Measurements from ENCODE around the gene MAN1B1. TPM values are rescaled to one million over a fixed set of nuclear protein-coding genes. Genes with fewer than 3 reads are reported as not detected.

The MAN1B1 gene
- polyA plus RNA-seq, 2 of the 4 experiments (the other 2 are of a cell fraction) = 31.7 to 48.6 TPM

GRCh38 chr9:137109250-137110146 lies 22.7 kb downstream of the MAN1B1 start:
- H3K9me3 ChIP-seq = no peaks in the 10 kb centered on the region
- H3K27ac ChIP-seq = no peak overlapping the region
- ChIA-PET POLR2A (no interaction called here), CTCF (interaction anchor here (0.6 to 5.9 kb wide), 9 partner anchors 9 to 218 kb away, joined by 3 to 39 read pairs (median 4); partner anchors contain the start of genes MAN1B1 and SAPCD2)
- FAIRE-seq (no peak), DNase-seq (ENCODE audit: low read depth in 1 of 2, low spot score in 1 of 2) (no peak), ATAC-seq (no peak; a peak in 1 of 6 replicates)
- H3K4me1 ChIP-seq = no peaks in the 10 kb centered on the region
- no peak overlapping the region for H3K4me3 ChIP-seq
- TF ChIP-seq EHMT2 (IDR thresholded peaks at IDR 0.05; ENCODE audit: low read depth) (no peak), HOXB5 (CRISPR knock-in tag; IDR thresholded peaks at IDR 0.05) (no peak), FOSL2 (IDR thresholded peaks at IDR 0.05) (no peak), FOSL2 (CRISPR knock-in tag; IDR thresholded peaks at IDR 0.05) (no peak), ZFP36 (IDR thresholded peaks at IDR 0.05; ENCODE audit: borderline replicate concordance, partially characterized antibody) (no peak), MYC (IDR thresholded peaks at IDR 0.05; ENCODE audit: borderline replicate concordance, low read length) (no peak), RNF2 (IDR thresholded peaks at IDR 0.05; ENCODE audit: borderline replicate concordance, low read depth) (no peak), HOXA7 (CRISPR knock-in tag; IDR thresholded peaks at IDR 0.05) (no peak)
- H3K4me2 ChIP-seq = no peak overlapping the region
- 88% methylated on average over 23 of the region's 34 CpGs for WGBS (ENCODE audit: missing lambda C conversion rate)

GRCh38 chr9:137110147-137110910 lies 23.5 kb downstream of the MAN1B1 start:
- FAIRE-seq (no peak), ATAC-seq (no peak), DNase-seq (ENCODE audit: low read depth in 1 of 2, low spot score in 1 of 2) (no peak)
- Histone ChIP-seq H3K9me3 (no peaks in the 10 kb centered on the region), H3K4me1 (peaks cover 3% of the 10 kb centered on the region; the same call in 2 of the 3 replicates), H3K4me2 (no peak overlapping the region), H3K27ac (no peak overlapping the region), H3K4me3 (no peak overlapping the region)
- POLR2A ChIA-PET = no interaction called here
- CTCF ChIA-PET = interaction anchor here (1.0 to 1.4 kb wide), 2 partner anchors 40 to 127 kb away, joined by 3 read pairs; partner anchors contain the start of gene SAPCD2
- TF ChIP-seq CHD4 (IDR thresholded peaks at IDR 0.05; ENCODE audit: borderline replicate concordance) (no peak), RNF2 (IDR thresholded peaks at IDR 0.05; ENCODE audit: borderline replicate concordance, low read depth) (no peak), SMC3 (IDR thresholded peaks at IDR 0.05) (no peak), HOXB5 (CRISPR knock-in tag; IDR thresholded peaks at IDR 0.05) (no peak)
- 90% methylated on average over 21 of the region's 38 CpGs for WGBS (ENCODE audit: missing lambda C conversion rate)

GRCh38 chr9:137110911-137111787 lies 24.4 kb downstream of the MAN1B1 start:
- Histone ChIP-seq H3K9me3 (no peaks in the 10 kb centered on the region), H3K4me1 (peaks cover 6% of the 10 kb centered on the region; the same call in 2 of the 3 replicates), H3K4me2 (no peak overlapping the region), H3K27ac (no peak overlapping the region), H3K4me3 (no peak overlapping the region)
- WGBS (ENCODE audit: missing lambda C conversion rate) = 85% methylated on average over 28 of the region's 28 CpGs
- no peak for DNase-seq (ENCODE audit: low read depth in 1 of 2, low spot score in 1 of 2)
- TF ChIP-seq EHMT2 (IDR thresholded peaks at IDR 0.05; ENCODE audit: low read depth) (no peak), CTCF (IDR thresholded peaks at IDR 0.05) (no peak), ELK1 (IDR thresholded peaks at IDR 0.05; ENCODE audit: low read depth, low read length) (no peak), SREBF2 (IDR thresholded peaks at IDR 0.05) (no peak), KDM5A (IDR thresholded peaks at IDR 0.05) (no peak), BHLHE40 (IDR thresholded peaks at IDR 0.05; ENCODE audit: low read depth, low read length) (no peak), JUN (IDR thresholded peaks at IDR 0.05) (no peak), HOXB13 (CRISPR knock-in tag; IDR thresholded peaks at IDR 0.05; ENCODE audit: low read depth) (no peak), GATA3 (IDR thresholded peaks at IDR 0.05; ENCODE audit: borderline replicate concordance) (no peak), NPAS2 (CRISPR knock-in tag; IDR thresholded peaks at IDR 0.05; ENCODE audit: borderline replicate concordance) (no peak), MAZ (IDR thresholded peaks at IDR 0.05; ENCODE audit: borderline replicate concordance, low read depth, low read length) (no peak), MAX (IDR thresholded peaks at IDR 0.05) (no peak), HOXB5 (CRISPR knock-in tag; IDR thresholded peaks at IDR 0.05) (no peak)
- no peak for FAIRE-seq
- ATAC-seq = no peak
- POLR2A ChIA-PET = no interaction called here
- CTCF ChIA-PET = interaction anchor here (0.7 to 1.4 kb wide), 7 partner anchors 15 to 126 kb away, joined by 3 to 4 read pairs (median 3); partner anchors contain the start of genes NPDC1, SAPCD2 and SSNA1
